Esophagus squamous epithelium (tissue), 4 donors: ENCODE data around the gene TXNDC9.

Experiments
- CTCF ChIP-seq, 6 experiments: fragments of 450-650 bp in 4 of 6; fragments of 200-600 bp in 2 of 6; sonication (generic) in 2 of 6; IDR thresholded peaks; one replicate each; pipeline ENCODE4 v1.5.1; 2016 to 2019; ENCODE audit warnings: antibody characterized with exemption in 6 of 6, mild to moderate bottlenecking in 4 of 6, moderate library complexity in 4 of 6
- POLR2A ChIP-seq, 4 donors: fragments of 450-650 bp; IDR thresholded peaks; one replicate each; pipeline ENCODE4 v1.6.1; 2017; ENCODE audit warnings: antibody characterized with exemption in 4 of 4, mild to moderate bottlenecking in 4 of 4, moderate library complexity in 3 of 4

GRCh38 chr2:99342536-99342935, 6.4 kb upstream of the TXNDC9 start:
- TF ChIP-seq POLR2A (IDR thresholded peaks at IDR 0.05): no peak
- no peak for TF ChIP-seq CTCF (IDR thresholded peaks at IDR 0.05)
